BLaER1 (cell line): ENCODE measurements around the gene CNTNAP5.
"Not testable (repeated sequence)": the region's sequence is repeated elsewhere in the genome, so short reads cannot be mapped to it uniquely, and the experiment has no call there.

Experiments
- H3K27ac ChIP-seq: shearing (Covaris generic); formaldehyde crosslinking; 2 replicates; pipeline ENCODE4 v1.8.1; 2022
- H3K27me3 ChIP-seq: shearing (Covaris generic); formaldehyde crosslinking; 2 replicates; pipeline ENCODE4 v1.8.1; 2022
- H3K36me3 ChIP-seq: shearing (Covaris generic); formaldehyde crosslinking; 2 replicates; pipeline ENCODE4 v1.8.1; 2022
- H3K4me1 ChIP-seq: shearing (Covaris generic); formaldehyde crosslinking; 2 replicates; pipeline ENCODE4 v1.8.1; 2022
- H3K4me2 ChIP-seq: shearing (Covaris generic); formaldehyde crosslinking; 2 replicates; pipeline ENCODE4 v1.8.1; 2022
- H3K4me3 ChIP-seq: shearing (Covaris generic); formaldehyde crosslinking; 2 replicates; pipeline ENCODE4 v1.8.1; 2022
- H3K9ac ChIP-seq: shearing (Covaris generic); formaldehyde crosslinking; 2 replicates; pipeline ENCODE4 v1.8.1; 2022
- H3K9me3 ChIP-seq: shearing (Covaris generic); formaldehyde crosslinking; 2 replicates; pipeline ENCODE4 v1.8.1; 2022
- H4K20me1 ChIP-seq: shearing (Covaris generic); formaldehyde crosslinking; 2 replicates; pipeline ENCODE4 v1.8.1; 2022
- Cebpa-rat ChIP-seq: shearing (Covaris generic); IDR thresholded peaks from 2 replicates; pipeline ENCODE4 v1.8.1; 2022

The CNTNAP5 gene

DNA sequence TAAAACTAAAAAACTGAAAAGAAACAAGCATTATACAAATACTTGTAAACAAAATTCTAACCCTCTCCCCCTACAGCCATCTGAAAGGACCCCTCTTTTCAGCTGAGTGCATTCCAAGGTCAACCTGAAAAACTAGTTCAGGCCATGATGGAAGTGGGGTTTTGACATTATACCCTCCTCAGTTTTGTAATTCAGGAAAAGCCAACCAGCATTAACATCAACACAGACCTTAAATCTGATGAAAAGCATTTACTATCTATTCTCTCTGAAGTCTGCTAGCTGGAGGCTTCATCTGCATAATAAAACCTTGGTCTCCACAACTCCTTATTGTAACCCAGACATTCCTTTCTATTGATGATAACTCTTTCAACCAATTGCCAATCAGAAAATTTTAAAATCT is 302.2 kb downstream of the CNTNAP5 start:
- Histone ChIP-seq H3K36me3 (no peaks in the 10 kb centered on the region), H3K27ac (no peak overlapping the region)

DNA sequence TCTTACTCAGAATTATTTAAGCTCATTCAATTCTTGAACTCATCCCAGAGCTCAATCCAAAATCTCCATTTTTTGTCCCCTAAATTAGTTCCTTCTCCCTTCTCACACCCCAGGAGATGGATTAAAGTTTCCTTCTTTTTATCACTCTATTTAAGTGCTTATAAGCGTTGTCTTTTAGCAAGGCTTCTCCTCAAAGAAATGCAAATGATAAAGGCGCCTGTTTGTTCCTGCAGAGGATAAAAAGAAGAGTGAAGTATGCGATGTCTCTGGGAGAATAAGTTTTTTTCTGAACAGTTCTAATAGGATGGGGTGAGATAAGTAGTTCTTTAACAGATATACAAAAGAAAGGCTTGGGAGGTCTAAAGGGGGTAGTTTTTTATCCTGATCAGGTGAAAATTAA is 303.3 kb downstream of the CNTNAP5 start:
- H3K9me3 ChIP-seq, result no peaks in the 10 kb centered on the region
- H3K9ac ChIP-seq, result no peak overlapping the region
- H3K4me1 ChIP-seq, result no peaks in the 10 kb centered on the region
- no peak overlapping the region for H3K27ac ChIP-seq
- H3K27me3 ChIP-seq, result no peaks in the 10 kb centered on the region
- no peaks in the 10 kb centered on the region for H3K36me3 ChIP-seq
- H3K4me2 ChIP-seq, result no peak overlapping the region
- no peaks in the 10 kb centered on the region for H4K20me1 ChIP-seq
- no peak overlapping the region for H3K4me3 ChIP-seq
- TF ChIP-seq Cebpa-rat, result no peak

More for the DNA sequence above, 302.2 kb downstream of the CNTNAP5 start:
- Histone ChIP-seq H3K9me3 (no peaks in the 10 kb centered on the region), H4K20me1 (no peaks in the 10 kb centered on the region), H3K4me3 (no peak overlapping the region), H3K4me1 (no peaks in the 10 kb centered on the region), H3K9ac (no peak overlapping the region), H3K27me3 (no peaks in the 10 kb centered on the region), H3K4me2 (no peak overlapping the region)
- no peak for TF ChIP-seq Cebpa-rat

DNA sequence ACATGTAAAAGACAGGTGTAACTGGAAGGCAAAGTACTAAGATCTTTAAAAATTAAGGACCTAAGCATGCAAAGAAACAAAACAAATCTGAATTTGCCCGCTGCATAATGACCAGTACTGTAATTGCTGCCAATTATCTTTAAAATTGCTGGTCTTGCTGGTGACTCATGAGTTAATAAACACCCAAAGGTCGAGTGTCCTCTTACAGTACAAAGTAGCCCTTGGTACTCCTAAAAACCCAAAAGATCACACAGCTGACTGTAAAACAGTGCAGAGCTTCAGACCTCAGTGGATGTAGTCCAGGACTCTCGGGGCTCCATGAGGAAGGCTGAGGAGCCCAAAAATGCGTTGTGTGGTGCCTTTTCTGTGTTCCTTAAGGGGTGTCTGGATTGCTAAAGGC is 308.7 kb downstream of the CNTNAP5 start:
- TF ChIP-seq Cebpa-rat, result no peak
- Histone ChIP-seq H3K9ac (no peak overlapping the region), H3K27me3 (no peaks in the 10 kb centered on the region)

DNA sequence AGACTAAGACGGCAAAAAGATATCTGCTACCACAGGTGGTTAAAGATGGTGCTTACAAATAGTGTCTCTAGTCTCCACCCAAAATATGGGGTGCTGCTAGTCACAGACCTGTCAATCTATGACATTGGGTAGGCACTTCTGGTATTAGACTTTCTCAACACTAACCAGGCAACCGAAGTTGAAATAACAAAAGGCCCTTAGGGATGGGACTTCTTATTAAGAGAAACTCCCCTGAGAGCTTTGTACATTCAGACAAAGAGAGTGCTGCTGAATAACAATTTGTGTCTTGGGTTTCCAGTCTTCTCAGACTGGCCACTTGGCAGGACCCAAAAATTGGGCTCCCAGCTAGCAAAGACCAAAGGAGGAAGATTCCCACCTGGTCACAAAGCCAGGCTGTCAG is 310.0 kb downstream of the CNTNAP5 start:
- no peaks in the 10 kb centered on the region for H3K27me3 ChIP-seq
- H3K27ac ChIP-seq, result no peak overlapping the region
- no peak overlapping the region for H3K4me3 ChIP-seq
- H3K9ac ChIP-seq, result no peak overlapping the region
- H3K36me3 ChIP-seq, result no peaks in the 10 kb centered on the region
- H4K20me1 ChIP-seq, result no peaks in the 10 kb centered on the region
- no peak overlapping the region for H3K4me2 ChIP-seq
- H3K9me3 ChIP-seq, result no peaks in the 10 kb centered on the region
- peaks cover 4% of the 10 kb centered on the region; the same call in 1 of the 2 replicates for H3K4me1 ChIP-seq
- no peak for TF ChIP-seq Cebpa-rat

More for the DNA sequence above, 308.7 kb downstream of the CNTNAP5 start:
- Histone ChIP-seq H3K4me1 (peaks cover 4% of the 10 kb centered on the region; the same call in 1 of the 2 replicates), H4K20me1 (no peaks in the 10 kb centered on the region), H3K36me3 (no peaks in the 10 kb centered on the region), H3K4me2 (no peak overlapping the region), H3K27ac (no peak overlapping the region), H3K9me3 (no peaks in the 10 kb centered on the region), H3K4me3 (no peak overlapping the region)

DNA sequence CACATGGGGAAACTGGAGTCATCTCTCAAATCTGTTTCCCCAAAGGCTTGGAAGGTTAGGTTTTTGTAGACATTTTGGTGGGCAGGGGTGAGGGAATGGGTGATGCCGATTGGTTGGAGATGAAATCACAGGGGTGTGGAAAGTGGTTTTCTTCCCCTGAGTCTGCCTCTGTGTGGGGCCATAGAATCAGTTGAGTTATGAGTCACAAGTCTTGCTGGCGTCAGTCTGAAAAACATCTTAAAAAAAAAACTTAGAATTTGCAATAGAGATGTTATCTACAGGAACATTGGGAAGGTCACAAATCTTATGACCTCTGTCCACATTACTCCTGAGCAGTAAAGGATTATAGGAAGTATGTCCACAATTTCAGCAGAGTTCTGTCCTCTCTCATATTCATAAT is 314.6 kb downstream of the CNTNAP5 start:
- no peak overlapping the region for H3K27ac ChIP-seq
- H3K4me2 ChIP-seq, result no peak overlapping the region
- peaks cover 4% of the 10 kb centered on the region; the same call in 1 of the 2 replicates for H3K4me1 ChIP-seq
- no peaks in the 10 kb centered on the region for H3K36me3 ChIP-seq
- no peaks in the 10 kb centered on the region for H3K9me3 ChIP-seq
- TF ChIP-seq Cebpa-rat, result no peak
- H3K4me3 ChIP-seq, result no peak overlapping the region
- no peaks in the 10 kb centered on the region for H4K20me1 ChIP-seq
- H3K27me3 ChIP-seq, result no peaks in the 10 kb centered on the region
- H3K9ac ChIP-seq, result no peak overlapping the region

DNA sequence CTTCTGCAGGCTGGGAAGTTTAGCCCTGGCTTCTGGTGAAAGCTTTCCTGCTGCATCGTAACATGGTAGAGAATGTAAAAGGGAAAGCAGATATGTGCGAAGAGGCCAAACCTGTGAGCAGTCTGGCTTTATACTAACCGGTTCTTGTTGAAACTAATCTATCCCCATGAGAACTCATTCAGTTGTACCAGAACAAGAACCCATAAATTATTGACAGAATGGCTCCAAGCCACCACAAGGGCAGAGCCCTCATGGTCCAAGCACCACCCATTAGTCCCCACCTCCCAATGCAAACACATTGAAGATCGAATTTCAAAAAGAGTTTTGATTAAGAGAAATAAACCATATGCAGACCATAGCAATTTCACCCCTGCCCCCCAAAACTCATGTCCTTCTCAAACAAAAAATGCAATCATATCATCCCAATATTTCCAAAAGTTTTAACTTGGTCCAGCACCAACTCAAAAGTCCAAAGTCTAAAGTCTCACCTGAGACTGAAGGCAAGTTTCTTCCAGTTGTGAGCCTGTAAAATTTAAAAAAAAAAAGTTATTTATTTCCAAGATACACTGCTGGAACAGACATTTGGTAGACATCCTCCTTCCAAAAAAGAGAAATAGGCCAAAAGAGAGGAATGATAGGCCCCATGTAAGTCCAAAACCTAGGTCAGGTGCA is 318.9 kb downstream of the CNTNAP5 start:
- Histone ChIP-seq H3K36me3 (no peaks in the 10 kb centered on the region), H3K4me3 (no peak overlapping the region), H3K4me2 (no peak overlapping the region), H3K9ac (no peak overlapping the region), H3K27ac (no peak overlapping the region), H3K27me3 (no peaks in the 10 kb centered on the region), H3K9me3 (no peaks in the 10 kb centered on the region), H4K20me1 (no peaks in the 10 kb centered on the region), H3K4me1 (no peaks in the 10 kb centered on the region)
- no peak for TF ChIP-seq Cebpa-rat

DNA sequence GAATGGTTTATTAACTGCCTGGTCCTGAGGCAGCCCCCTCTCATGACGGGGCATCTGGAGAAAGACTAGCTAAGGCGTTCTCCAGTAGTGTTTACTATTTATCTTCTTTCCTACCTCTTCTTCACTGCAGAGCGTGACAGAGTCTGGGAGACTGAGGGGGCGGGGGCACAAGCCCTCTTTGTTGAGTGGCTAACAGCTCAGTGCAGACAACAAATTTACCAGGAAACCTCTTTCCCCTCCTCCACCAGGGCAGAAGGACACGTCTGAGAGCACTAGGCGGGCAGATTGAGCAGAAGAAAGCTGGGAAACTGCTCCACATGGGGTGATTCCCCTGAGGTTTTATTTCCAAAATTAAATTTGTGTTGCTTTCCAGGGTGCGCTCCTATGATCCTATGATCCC is 322.1 kb downstream of the CNTNAP5 start:
- Histone ChIP-seq H3K4me3 (no peak overlapping the region), H3K4me2 (no peak overlapping the region), H4K20me1 (no peaks in the 10 kb centered on the region), H3K4me1 (no peaks in the 10 kb centered on the region), H3K9ac (no peak overlapping the region), H3K27me3 (no peaks in the 10 kb centered on the region), H3K27ac (no peak overlapping the region), H3K36me3 (no peaks in the 10 kb centered on the region), H3K9me3 (no peaks in the 10 kb centered on the region)
- no peak for TF ChIP-seq Cebpa-rat

DNA sequence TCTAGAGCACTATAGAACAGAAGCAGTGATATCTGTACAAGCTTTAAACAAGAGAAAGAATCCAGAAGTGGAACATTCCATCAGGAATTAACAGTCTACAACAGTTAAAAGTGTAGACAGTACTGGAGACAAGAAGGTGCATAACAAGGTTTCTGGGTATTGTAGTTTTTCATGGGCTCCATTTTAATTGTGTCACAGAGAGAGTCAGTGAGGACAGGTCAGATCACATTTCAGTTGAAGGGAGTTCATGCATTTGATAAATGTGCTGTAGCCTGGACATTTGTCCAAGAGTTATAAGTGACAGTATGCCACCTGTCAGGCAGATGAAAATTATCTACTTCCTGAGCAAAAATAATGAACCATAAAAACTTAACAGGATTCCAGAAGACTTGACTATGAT is 328.6 kb downstream of the CNTNAP5 start:
- Histone ChIP-seq H4K20me1 (no peaks in the 10 kb centered on the region), H3K4me3 (no peak overlapping the region), H3K4me1 (no peaks in the 10 kb centered on the region), H3K27ac (no peak overlapping the region), H3K4me2 (no peak overlapping the region), H3K9ac (no peak overlapping the region), H3K9me3 (no peaks in the 10 kb centered on the region), H3K36me3 (no peaks in the 10 kb centered on the region), H3K27me3 (no peaks in the 10 kb centered on the region)
- TF ChIP-seq Cebpa-rat, result no peak

DNA sequence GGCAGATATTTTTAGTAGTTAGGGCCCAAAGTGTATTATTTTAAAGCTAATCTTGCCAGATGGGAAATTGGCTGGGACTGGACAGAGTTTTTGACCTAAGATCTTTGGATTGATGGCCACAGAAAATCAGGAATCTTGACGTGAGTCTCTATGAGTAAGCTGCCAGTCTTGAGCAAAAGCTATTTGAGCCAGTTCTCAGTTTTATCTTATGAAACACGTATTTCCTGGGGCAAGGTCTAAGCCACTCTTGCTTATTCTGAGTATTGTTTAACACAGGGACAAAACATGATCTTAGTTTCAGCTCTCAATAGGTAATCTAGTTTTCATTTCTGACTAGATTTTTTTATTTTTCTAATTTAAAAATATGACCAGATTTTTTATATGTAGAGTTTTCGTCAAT is 329.4 kb downstream of the CNTNAP5 start:
- H3K9me3 ChIP-seq, result no peaks in the 10 kb centered on the region
- no peaks in the 10 kb centered on the region for H3K36me3 ChIP-seq
- TF ChIP-seq Cebpa-rat, result no peak
- H3K4me1 ChIP-seq, result no peaks in the 10 kb centered on the region
- no peak overlapping the region for H3K4me3 ChIP-seq
- no peak overlapping the region for H3K4me2 ChIP-seq
- H3K9ac ChIP-seq, result no peak overlapping the region
- H4K20me1 ChIP-seq, result no peaks in the 10 kb centered on the region
- H3K27me3 ChIP-seq, result no peaks in the 10 kb centered on the region
- H3K27ac ChIP-seq, result no peak overlapping the region

DNA sequence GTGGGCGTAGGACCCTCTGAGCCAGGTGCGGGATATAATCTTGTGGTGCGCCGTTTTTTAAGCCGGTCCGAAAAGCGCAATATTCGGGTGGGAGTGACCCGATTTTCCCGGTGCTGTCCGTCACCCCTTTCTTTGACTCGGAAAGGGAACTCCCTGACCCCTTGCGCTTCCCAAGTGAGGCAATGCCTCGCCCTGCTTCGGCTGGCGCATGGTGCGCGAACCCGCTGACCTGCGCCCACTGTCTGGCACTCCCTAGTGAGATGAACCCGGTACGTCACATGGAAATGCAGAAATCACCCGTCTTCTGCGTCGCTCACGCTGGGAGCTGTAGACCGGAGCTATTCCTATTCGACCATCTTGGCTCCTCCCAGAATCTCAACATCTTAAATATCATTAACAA is 336.9 kb downstream of the CNTNAP5 start:
- not testable (repeated sequence) for H3K27me3 ChIP-seq, H3K4me2 ChIP-seq, H3K9ac ChIP-seq, H3K4me3 ChIP-seq, H3K9me3 ChIP-seq, H3K36me3 ChIP-seq, H3K27ac ChIP-seq, H3K4me1 ChIP-seq, H4K20me1 ChIP-seq

DNA sequence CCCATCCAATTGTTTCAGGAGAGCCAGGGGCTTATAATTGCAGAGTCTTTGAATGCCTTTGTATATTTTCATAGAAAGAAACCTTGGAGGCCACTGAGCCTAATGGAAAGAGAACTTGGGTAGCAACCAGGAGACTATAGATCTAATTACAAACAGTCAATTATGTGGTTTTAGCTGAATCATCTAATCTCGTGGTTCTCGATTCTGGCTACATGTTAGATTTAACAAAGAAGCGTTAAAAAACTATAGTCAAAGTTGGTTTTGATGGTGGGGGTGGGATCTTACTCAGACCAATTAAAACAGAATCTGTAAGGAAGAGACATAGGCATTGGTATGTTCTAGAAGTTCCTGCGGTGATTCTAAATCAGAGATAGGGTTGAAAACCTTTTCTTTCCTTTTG is 344.1 kb downstream of the CNTNAP5 start:
- no peak overlapping the region for H3K4me2 ChIP-seq
- no peaks in the 10 kb centered on the region for H3K4me1 ChIP-seq
- H3K27ac ChIP-seq, result no peak overlapping the region
- no peak overlapping the region for H3K4me3 ChIP-seq
- H3K27me3 ChIP-seq, result no peaks in the 10 kb centered on the region
- TF ChIP-seq Cebpa-rat, result no peak
- H4K20me1 ChIP-seq, result no peaks in the 10 kb centered on the region
- H3K9ac ChIP-seq, result no peak overlapping the region
- H3K9me3 ChIP-seq, result no peaks in the 10 kb centered on the region
- no peaks in the 10 kb centered on the region for H3K36me3 ChIP-seq
